ENCODE measurements around the gene JAKMIP1.
A peak's percentile ranks its signal among the peaks of the same experiment; 100 is the strongest.

Gene JAKMIP1

DNA sequence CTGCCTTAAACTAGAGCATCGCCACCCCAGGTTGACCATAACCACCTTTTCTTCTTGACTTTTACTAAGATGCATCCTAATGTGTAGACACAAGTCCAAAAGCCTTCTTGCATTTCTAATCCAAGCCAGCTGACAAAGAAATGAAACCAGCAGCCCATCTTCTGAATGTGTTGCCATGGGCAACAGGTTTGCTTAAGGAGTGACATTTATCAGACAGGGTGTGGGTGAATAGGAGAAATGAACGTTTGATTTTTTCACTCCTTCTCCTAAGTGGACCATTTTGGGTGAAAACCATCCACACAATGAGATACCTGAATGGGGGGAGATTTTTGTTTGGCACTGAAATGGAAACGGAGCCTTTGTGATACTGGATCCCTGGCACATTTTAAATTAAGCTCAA is 109.4 kb downstream of the JAKMIP1 start:
- in situ Hi-C loops (cut with HindIII; ENCODE audit: low pct_unique_long_range_greater_than_20kb, low sequenced_read_pairs), result no loop called here
- no peak for DNase-seq (ENCODE audit: low read depth in 1 of 2, low spot score in 1 of 2)
- no peak for TF ChIP-seq JUND (IDR thresholded peaks at IDR 0.05; ENCODE audit: low read depth)

GRCh38 chr4:6088950-6089349 is 111.4 kb downstream of the JAKMIP1 start:
- no peak for DNase-seq (ENCODE audit: low read depth in 1 of 2, low spot score in 1 of 2)
- in situ Hi-C loops (cut with HindIII; ENCODE audit: low pct_unique_long_range_greater_than_20kb, low sequenced_read_pairs), result no loop called here
- no peak for TF ChIP-seq JUND (IDR thresholded peaks at IDR 0.05; ENCODE audit: low read depth)

DNA sequence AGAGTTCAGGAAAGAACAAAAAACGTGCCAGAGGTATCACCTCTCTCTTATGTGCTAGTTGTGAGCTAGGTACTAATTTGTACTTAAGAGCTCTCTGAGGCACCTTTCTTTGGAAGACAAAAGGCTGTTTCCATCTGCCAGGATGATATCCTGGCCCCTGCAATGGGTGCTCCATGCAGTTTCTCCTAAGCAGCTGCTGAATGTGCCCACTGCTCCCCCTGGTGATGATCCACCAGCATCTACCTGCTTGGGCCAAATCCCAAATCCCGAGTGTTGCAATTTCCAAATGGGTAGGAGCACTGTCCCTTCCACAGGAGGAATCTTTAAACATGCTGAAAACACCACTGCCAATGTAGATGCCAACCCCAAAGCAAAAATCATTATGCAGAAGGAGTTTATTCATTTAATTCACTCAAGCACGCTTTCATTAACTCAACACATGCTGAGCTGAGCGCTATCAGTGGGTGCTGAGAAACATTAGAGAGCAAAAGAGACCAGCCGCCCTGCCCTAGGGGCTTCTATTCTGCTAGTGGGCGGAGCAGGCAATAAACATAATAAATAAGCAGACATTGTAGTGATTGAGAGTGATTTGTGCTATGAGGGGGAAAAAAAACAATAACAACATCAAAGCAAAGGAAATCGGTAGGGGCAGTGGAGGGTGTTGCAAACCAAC is 112.5 kb downstream of the JAKMIP1 start:
- in situ Hi-C loops (cut with HindIII; ENCODE audit: low pct_unique_long_range_greater_than_20kb, low sequenced_read_pairs), result no loop called here
- TF ChIP-seq JUND (IDR thresholded peaks at IDR 0.05; ENCODE audit: low read depth), result no peak
- DNase-seq (ENCODE audit: low read depth in 1 of 2, low spot score in 1 of 2), result peak; percentile 26 to 81

GRCh38 chr4:6086846-6087245 is 113.5 kb downstream of the JAKMIP1 start:
- in situ Hi-C loops (cut with HindIII; ENCODE audit: low pct_unique_long_range_greater_than_20kb, low sequenced_read_pairs), result no loop called here
- no peak for TF ChIP-seq JUND (IDR thresholded peaks at IDR 0.05; ENCODE audit: low read depth)
- DNase-seq (ENCODE audit: low read depth in 1 of 2, low spot score in 1 of 2), result no peak

DNA sequence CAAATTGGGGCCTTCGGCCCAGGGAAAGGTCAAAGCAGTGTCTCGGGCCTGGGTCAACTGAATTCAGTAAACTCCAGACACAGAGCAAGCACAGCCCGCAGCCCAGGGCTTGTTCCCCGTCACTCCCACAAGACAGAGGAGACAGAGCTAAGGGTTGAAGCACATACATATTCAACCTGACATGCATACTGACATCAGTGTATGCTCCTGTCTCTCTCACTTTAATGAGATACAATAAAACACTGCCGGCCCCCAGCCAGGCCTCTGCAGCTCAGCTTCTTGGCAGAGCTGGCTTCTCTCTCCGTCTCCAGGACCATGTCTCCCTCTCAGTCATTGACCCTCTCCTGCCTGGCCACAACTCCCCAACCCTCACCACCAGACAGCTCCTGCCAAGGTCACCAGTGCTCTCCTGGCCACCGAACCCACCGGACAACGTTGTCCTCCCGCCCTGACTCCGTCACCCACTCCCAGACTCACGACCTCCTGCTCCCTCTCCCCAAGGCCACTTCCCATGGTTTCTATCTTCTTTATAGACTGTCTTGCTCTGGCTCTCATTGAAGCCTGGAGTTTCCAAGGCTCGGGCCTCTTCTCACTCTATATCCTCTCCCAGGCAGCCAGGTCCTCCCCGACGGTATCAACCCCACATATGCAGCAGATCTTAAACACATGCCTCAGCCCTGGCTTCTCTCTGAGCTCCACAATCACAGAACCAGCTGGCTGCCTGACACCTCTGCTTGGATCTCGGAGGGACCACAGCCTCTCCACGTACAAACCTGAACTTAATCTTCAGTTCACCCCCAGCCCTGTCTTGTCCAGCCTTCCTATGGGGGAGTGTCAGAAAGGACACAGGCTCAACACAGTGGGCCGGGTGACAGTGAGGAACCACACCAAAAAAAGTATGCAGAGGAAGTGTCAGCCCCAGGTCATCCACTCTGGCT is 114.4 kb downstream of the JAKMIP1 start:
- in situ Hi-C loops (cut with HindIII; ENCODE audit: low pct_unique_long_range_greater_than_20kb, low sequenced_read_pairs), result no loop called here
- TF ChIP-seq JUND (IDR thresholded peaks at IDR 0.05; ENCODE audit: low read depth), result no peak
- no peak for DNase-seq (ENCODE audit: low read depth in 1 of 2, low spot score in 1 of 2)

DNA sequence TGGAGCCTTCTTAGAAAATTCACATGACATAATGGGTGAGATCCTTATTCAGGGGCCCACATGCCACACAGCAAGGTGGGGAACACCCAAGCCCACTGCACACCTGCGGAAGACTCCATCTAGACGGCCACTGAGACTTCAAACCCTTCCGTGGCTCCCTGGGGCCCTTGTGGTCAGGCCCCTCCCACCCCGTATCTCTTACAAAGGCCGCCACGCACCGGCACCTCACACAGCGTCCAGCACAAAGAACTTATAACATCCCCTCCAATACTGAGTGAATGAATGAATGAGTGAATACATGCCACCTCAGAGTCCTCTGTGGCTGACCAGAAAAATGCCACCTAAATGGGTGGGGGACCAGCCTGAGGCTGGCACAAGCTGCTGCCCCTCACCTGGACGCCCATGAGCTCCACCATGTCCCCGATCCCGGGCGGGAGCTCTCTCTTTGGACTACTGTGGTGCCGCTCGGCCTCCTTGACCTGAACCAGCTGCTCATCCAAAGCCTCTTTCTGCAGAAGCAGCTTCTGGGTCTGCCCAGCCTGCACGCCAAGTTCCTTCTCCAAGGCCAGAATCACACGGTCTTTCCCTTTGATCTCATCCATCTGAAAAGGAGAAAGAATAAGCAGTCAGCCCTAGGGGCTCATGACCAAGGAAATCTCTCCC is 115.2 kb downstream of the JAKMIP1 start:
- in situ Hi-C loops (cut with HindIII; ENCODE audit: low pct_unique_long_range_greater_than_20kb, low sequenced_read_pairs), result no loop called here
- DNase-seq (ENCODE audit: low read depth in 1 of 2, low spot score in 1 of 2), result no peak
- no peak for TF ChIP-seq JUND (IDR thresholded peaks at IDR 0.05; ENCODE audit: low read depth)

GRCh38 chr4:6079965-6080364 is 120.4 kb downstream of the JAKMIP1 start:
- in situ Hi-C loops (cut with HindIII; ENCODE audit: low pct_unique_long_range_greater_than_20kb, low sequenced_read_pairs), result no loop called here
- TF ChIP-seq JUND (IDR thresholded peaks at IDR 0.05; ENCODE audit: low read depth), result no peak
- DNase-seq (ENCODE audit: low read depth in 1 of 2, low spot score in 1 of 2), result no peak

DNA sequence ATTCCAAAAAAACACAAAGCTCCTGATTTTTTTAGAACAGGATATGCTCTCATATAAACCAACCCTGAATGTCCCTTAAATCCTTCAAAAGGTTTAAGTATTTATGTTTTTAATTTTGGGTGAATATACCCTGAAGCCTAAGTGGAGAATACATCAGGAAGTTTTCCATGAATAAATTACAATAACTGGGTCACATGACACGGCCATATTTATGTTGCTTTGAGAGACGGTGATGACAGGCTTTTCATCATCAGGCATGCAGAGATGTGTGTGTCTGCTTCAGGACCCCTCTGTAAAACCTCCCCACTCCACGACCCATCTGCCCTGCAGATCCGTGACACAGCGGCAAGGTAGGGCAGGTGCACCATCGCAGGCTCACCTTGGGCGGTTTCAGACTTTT is 121.8 kb downstream of the JAKMIP1 start:
- no peak for TF ChIP-seq JUND (IDR thresholded peaks at IDR 0.05; ENCODE audit: low read depth)
- in situ Hi-C loops (cut with HindIII; ENCODE audit: low pct_unique_long_range_greater_than_20kb, low sequenced_read_pairs), result no loop called here
- no peak for DNase-seq (ENCODE audit: low read depth in 1 of 2, low spot score in 1 of 2)

DNA sequence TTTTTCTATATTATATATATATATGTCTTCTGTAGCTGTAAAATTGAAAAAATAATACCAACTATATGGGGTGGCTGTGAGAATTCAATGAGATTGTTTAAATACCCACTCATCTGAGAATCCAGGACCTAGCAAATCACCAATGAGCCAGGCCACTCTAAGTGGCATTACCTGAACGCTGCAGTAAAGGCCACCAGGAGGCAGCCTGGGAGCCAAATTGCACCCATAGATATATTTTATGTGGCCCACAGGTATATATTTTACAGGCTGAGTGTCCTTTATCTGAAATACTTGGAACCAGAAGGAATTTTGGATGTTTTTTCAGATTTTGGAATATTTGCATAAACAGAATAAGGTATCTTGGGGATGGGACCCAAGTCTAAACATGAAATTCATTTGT is 124.0 kb downstream of the JAKMIP1 start:
- DNase-seq (ENCODE audit: low read depth in 1 of 2, low spot score in 1 of 2), result no peak
- in situ Hi-C loops (cut with HindIII; ENCODE audit: low pct_unique_long_range_greater_than_20kb, low sequenced_read_pairs), result no loop called here
- no peak for TF ChIP-seq JUND (IDR thresholded peaks at IDR 0.05; ENCODE audit: low read depth)

DNA sequence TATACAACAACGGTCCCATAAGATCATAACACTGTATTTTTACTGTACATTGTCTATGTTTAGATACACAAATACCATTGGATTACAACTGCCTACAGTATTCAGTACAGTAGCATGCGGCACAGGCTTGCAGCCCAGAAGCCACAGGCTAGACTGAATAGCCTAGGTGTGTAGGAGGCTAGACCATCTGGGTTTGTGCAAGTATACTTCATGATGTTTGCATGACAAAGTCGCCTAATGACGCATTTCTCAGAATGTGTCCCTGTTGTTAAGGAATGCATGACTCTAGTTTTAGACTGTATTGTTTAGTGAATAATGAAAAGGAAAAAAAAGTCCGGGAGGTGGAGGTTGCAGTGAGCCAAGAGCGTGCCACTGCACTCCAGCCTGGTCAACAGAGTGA is 125.6 kb downstream of the JAKMIP1 start:
- TF ChIP-seq JUND (IDR thresholded peaks at IDR 0.05; ENCODE audit: low read depth), result no peak
- DNase-seq (ENCODE audit: low read depth in 1 of 2, low spot score in 1 of 2), result no peak
- in situ Hi-C loops (cut with HindIII; ENCODE audit: low pct_unique_long_range_greater_than_20kb, low sequenced_read_pairs), result no loop called here

- DNase-seq (ENCODE audit: low read depth in 1 of 2, low spot score in 1 of 2), result peak in 1 of 2 experiments; percentile 16
- TF ChIP-seq JUND (IDR thresholded peaks at IDR 0.05; ENCODE audit: low read depth), result no peak
- in situ Hi-C loops (cut with HindIII; ENCODE audit: low pct_unique_long_range_greater_than_20kb, low sequenced_read_pairs), result no loop called here
These were observed 128.2 kb downstream of the JAKMIP1 start for GRCh38 chr4:6071959-6072720.
